HepG2 (cell line): ENCODE measurements around the gene NDOR1. TPM values are rescaled to one million over a fixed set of nuclear protein-coding genes. Genes with fewer than 3 reads are reported as not detected.

ENCODE experiments used
- ARNT2 ChIP-seq: sonication (generic); formaldehyde crosslinking; IDR thresholded peaks from 2 replicates; pipeline ENCODE4 v1.8.0; 2022; ENCODE audit warnings: mild to moderate bottlenecking, low read depth, missing genetic modification reagents, moderate library complexity
- ARNTL ChIP-seq: sonication (generic); formaldehyde crosslinking; IDR thresholded peaks from 2 replicates; pipeline ENCODE4 v1.4.0; 2020; ENCODE audit warnings: mild to moderate bottlenecking, missing genetic modification reagents
- CENPX ChIP-seq: sonication (generic); formaldehyde crosslinking; IDR thresholded peaks from 2 replicates; pipeline ENCODE4 v1.9.0; 2021; ENCODE audit warnings: mild to moderate bottlenecking, missing genetic modification reagents, moderate library complexity
- CHD4 ChIP-seq: fragments of 200-600 bp; sonication (generic); IDR thresholded peaks from 2 replicates; pipeline ENCODE4 v1.7.0; 2017; ENCODE audit warnings: mild to moderate bottlenecking, low read length, borderline replicate concordance
- DNMT1 ChIP-seq: sonication (generic); formaldehyde crosslinking; IDR thresholded peaks from 2 replicates; pipeline ENCODE4 v1.5.1; 2020; ENCODE audit warnings: mild to moderate bottlenecking, missing genetic modification reagents
- HMG20A ChIP-seq: IDR thresholded peaks from 2 replicates; pipeline ENCODE4 v1.6.1; 2016; ENCODE audit warnings: borderline replicate concordance
- HNF4A ChIP-seq: sonication (generic); formaldehyde crosslinking; IDR thresholded peaks from 2 replicates; pipeline ENCODE4 v1.4.0; 2020; ENCODE audit warnings: missing genetic modification reagents
- HNF4G ChIP-seq, 2 experiments: sonication (generic) in 1 of 2; formaldehyde crosslinking in 1 of 2; IDR thresholded peaks; 2 replicates each; pipeline versions ENCODE4 v1.4.0 to v1.6.1; 2011 to 2020; ENCODE audit warnings: borderline replicate concordance in 2 of 2, low read depth in 2 of 2, mild to moderate bottlenecking in 2 of 2, low read length in 1 of 2, missing genetic modification reagents in 1 of 2, moderate library complexity in 1 of 2
- KDM1A ChIP-seq: IDR thresholded peaks from 2 replicates; pipeline ENCODE4 v1.6.1; 2016; ENCODE audit warnings: missing compliant biosample characterization
- RFXAP ChIP-seq: sonication (generic); formaldehyde crosslinking; IDR thresholded peaks from 2 replicates; pipeline ENCODE4 v1.4.0; 2020; ENCODE audit warnings: missing genetic modification reagents, borderline replicate concordance
- SNRNP70 ChIP-seq: fragments of 200-400 bp; formaldehyde crosslinking; IDR thresholded peaks from 2 replicates; pipeline ENCODE4 v1.6.1; 2017; ENCODE audit warnings: mild to moderate bottlenecking, low read depth, low read length, moderate library complexity
- SOX6 ChIP-seq, 2 experiments: fragments of 450-650 bp in 1 of 2; sonication (generic) in 1 of 2; formaldehyde crosslinking in 1 of 2; IDR thresholded peaks; 2 replicates each; pipeline versions ENCODE4 v1.4.0 to v1.6.1; 2017 to 2020; ENCODE audit warnings: antibody characterized with exemption in 1 of 2, mild to moderate bottlenecking in 1 of 2, missing genetic modification reagents in 1 of 2
- U2AF2 ChIP-seq: fragments of 200-400 bp; formaldehyde crosslinking; IDR thresholded peaks from 2 replicates; pipeline ENCODE4 v1.6.1; 2017; ENCODE audit warnings: low read depth, mild to moderate bottlenecking, low read length
- ZNF160 ChIP-seq: sonication (generic); formaldehyde crosslinking; IDR thresholded peaks from 2 replicates; pipeline ENCODE4 v1.8.0; 2022; ENCODE audit warnings: mild to moderate bottlenecking, inconsistent platforms, missing genetic modification reagents
- ZNF234 ChIP-seq: sonication (generic); formaldehyde crosslinking; conservative IDR thresholded peaks from 2 replicates; pipeline ENCODE4 v1.5.1; 2020; ENCODE audit warnings: mild to moderate bottlenecking, missing genetic modification reagents
- ZNF530 ChIP-seq: sonication (generic); formaldehyde crosslinking; IDR thresholded peaks from 2 replicates; pipeline ENCODE4 v1.5.0; 2020; ENCODE audit warnings: low read depth, mild to moderate bottlenecking, missing genetic modification reagents
- ZNF75D ChIP-seq: sonication (generic); formaldehyde crosslinking; IDR thresholded peaks from 2 replicates; pipeline ENCODE4 v1.8.1; 2023; ENCODE audit warnings: missing genetic modification reagents, mild to moderate bottlenecking, borderline replicate concordance
- ZNF790 ChIP-seq: sonication (generic); formaldehyde crosslinking; IDR thresholded peaks from 2 replicates; pipeline ENCODE4 v1.8.0; 2022; ENCODE audit warnings: missing genetic modification reagents, mild to moderate bottlenecking, borderline replicate concordance
- ZSCAN29 ChIP-seq: sonication (generic); formaldehyde crosslinking; conservative IDR thresholded peaks from 2 replicates; pipeline ENCODE4 v1.4.0; 2020; ENCODE audit warnings: mild to moderate bottlenecking, missing genetic modification reagents
- polyA plus RNA-seq, 8 experiments: library from polyadenylated mRNA; depleted of rRNA in 3 of 8; stranded (reverse) in 7 of 8; unstranded in 1 of 8; fragments of >200 nt; fragmentation: Illumina TruSeq in 4 of 8; extraction: Trizol in 4 of 8; gene quantifications; 2 replicates each; pipeline versions ENCODE4 v1.2.1 to v1.2.3, GENCODE V29; 2011 to 2016; ENCODE audit warnings: low read depth in 4 of 8, missing spikeins in 1 of 8, mixed read lengths in 1 of 8; ENCODE audit not compliant: insufficient read depth in 1 of 8
- total RNA-seq, 5 experiments: library from RNA; depleted of rRNA; stranded (reverse); fragments of >200 nt; fragmentation: Illumina TruSeq; extraction: Trizol; gene quantifications; 2 replicates each; pipeline ENCODE4 v1.2.3, GENCODE V29; 2016; ENCODE audit warnings: low read depth in 1 of 5
- TF ChIP-seq, protein P1 (sequence below), 2 experiments: sonication (generic) in 1 of 2; formaldehyde crosslinking in 1 of 2; IDR thresholded peaks; 2 replicates each; pipeline versions ENCODE4 v1.5.1 to v1.6.1; 2011 to 2020; ENCODE audit warnings: borderline replicate concordance in 1 of 2, low read depth in 1 of 2, low read length in 1 of 2, mild to moderate bottlenecking in 1 of 2, missing genetic modification reagents in 1 of 2, moderate library complexity in 1 of 2

The NDOR1 gene
- total and polyA plus RNA-seq, 2 of the 13 experiments (the other 11 are each of a cell fraction or from before 2014, with no cell fraction given), result 3.6 to 8.7 TPM

DNA sequence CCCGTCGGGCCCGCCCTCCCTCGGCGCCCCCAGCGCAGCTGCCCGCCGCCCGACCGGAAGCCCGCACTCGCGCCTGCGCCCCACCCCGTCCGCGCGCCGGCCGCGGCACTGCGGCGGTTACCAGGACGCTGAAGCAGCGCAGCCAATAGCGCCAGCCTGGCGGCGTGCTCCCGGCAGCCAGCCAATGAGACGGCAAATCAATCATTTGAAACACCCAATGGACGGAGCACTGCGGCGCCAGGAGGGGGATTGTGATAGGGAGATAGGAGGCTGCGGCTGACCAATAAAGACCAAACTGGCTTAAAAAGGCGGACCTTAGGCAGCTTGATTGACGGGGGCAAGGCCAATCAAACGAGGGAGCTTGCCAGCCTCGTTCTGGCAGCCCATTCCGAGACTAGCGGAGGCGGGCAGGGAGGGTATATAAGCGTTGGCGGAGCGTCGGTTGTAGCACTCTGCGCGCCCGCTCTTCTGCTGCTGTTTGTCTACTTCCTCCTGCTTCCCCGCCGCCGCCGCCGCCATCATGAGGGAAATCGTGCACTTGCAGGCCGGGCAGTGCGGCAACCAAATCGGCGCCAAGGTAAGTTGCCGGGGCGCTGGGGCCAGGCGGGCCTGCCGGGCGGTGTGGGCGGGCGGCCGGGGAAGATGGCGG lies 35.5 kb downstream of the NDOR1 start, which contains the start of gene TUBB4B (continued):
- peak; percentile 7; the same call in 1 of the 2 replicates for TF ChIP-seq HNF4G (IDR thresholded peaks at IDR 0.05; ENCODE audit: borderline replicate concordance, low read depth, low read length)
- TF ChIP-seq HNF4G (CRISPR knock-in tag; IDR thresholded peaks at IDR 0.05; ENCODE audit: borderline replicate concordance, low read depth), result no peak
- TF ChIP-seq ZNF234 (CRISPR knock-in tag), result peak; percentile 86; the same call in 1 of the 2 replicates
- TF ChIP-seq ZNF530 (CRISPR knock-in tag), result no peak
- peak; percentile 85; the same call in 1 of the 2 replicates for TF ChIP-seq RFXAP (CRISPR knock-in tag)
- TF ChIP-seq SOX6 (IDR thresholded peaks at IDR 0.05), result no peak
- peak; percentile 7; the same call in 1 of the 2 replicates for TF ChIP-seq SOX6 (CRISPR knock-in tag; IDR thresholded peaks at IDR 0.05)
- TF ChIP-seq DNMT1, result no peak
- no peak for TF ChIP-seq U2AF2
- TF ChIP-seq ARNTL (CRISPR knock-in tag), result 0 out of 2 replicates have a peak, but pooled peaks have one; percentile 1
- 0 out of 2 replicates have a peak, but pooled peaks have one; percentile 5 for TF ChIP-seq HNF4A (CRISPR knock-in tag)
- no peak for TF ChIP-seq SNRNP70
- no peak for TF ChIP-seq ZNF75D
- TF ChIP-seq ARNT2 (CRISPR knock-in tag), result peak; percentile 5; the same call in 1 of the 2 replicates
- no peak for TF ChIP-seq ZNF790 (CRISPR knock-in tag)
- TF ChIP-seq KDM1A (CRISPR knock-in tag), result no peak
- TF ChIP-seq, protein P1, sequence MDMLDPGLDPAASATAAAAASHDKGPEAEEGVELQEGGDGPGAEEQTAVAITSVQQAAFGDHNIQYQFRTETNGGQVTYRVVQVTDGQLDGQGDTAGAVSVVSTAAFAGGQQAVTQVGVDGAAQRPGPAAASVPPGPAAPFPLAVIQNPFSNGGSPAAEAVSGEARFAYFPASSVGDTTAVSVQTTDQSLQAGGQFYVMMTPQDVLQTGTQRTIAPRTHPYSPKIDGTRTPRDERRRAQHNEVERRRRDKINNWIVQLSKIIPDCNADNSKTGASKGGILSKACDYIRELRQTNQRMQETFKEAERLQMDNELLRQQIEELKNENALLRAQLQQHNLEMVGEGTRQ (IDR thresholded peaks at IDR 0.05; ENCODE audit: low read depth, low read length), result no peak
- TF ChIP-seq, protein P1 (CRISPR knock-in tag; IDR thresholded peaks at IDR 0.05; ENCODE audit: borderline replicate concordance), result no peak
- TF ChIP-seq CENPX, result no peak
- TF ChIP-seq CHD4, result no peak
- TF ChIP-seq ZNF160 (CRISPR knock-in tag), result no peak; the same call in 1 of the 2 replicates
- TF ChIP-seq HMG20A (CRISPR knock-in tag), result no peak
- TF ChIP-seq ZSCAN29 (CRISPR knock-in tag), result no peak
